ENCODE results near the gene FBLN2.

Gene FBLN2

GRCh38 chr3:13661121-13661520 is 112.2 kb downstream of the FBLN2 start:
- peaks cover 39% of the 10 kb centered on the region for H3K27me3 Mint-ChIP-seq (ENCODE audit: low read depth, poor library complexity)
- TF ChIP-seq CTCF (IDR thresholded peaks at IDR 0.05), result no peak
- no peak overlapping the region for H3K27ac Mint-ChIP-seq
- H3K4me3 Mint-ChIP-seq, result no peak overlapping the region
- peaks cover 3% of the 10 kb centered on the region for H3K9me3 Mint-ChIP-seq
- H3K36me3 Mint-ChIP-seq (ENCODE audit: low read depth), result no peaks in the 10 kb centered on the region
- peaks cover 5% of the 10 kb centered on the region for H3K4me1 Mint-ChIP-seq
- no peak for DNase-seq

GRCh38 chr3:13662238-13662847 is 113.4 kb downstream of the FBLN2 start:
- peaks cover 30% of the 10 kb centered on the region for H3K27me3 Mint-ChIP-seq (ENCODE audit: low read depth, poor library complexity)
- no peak for TF ChIP-seq CTCF (IDR thresholded peaks at IDR 0.05)
- DNase-seq, result no peak
- H3K36me3 Mint-ChIP-seq (ENCODE audit: low read depth), result no peaks in the 10 kb centered on the region
- peaks cover 4% of the 10 kb centered on the region for H3K4me1 Mint-ChIP-seq
- H3K27ac Mint-ChIP-seq, result no peak overlapping the region
- peaks cover 3% of the 10 kb centered on the region for H3K9me3 Mint-ChIP-seq
- no peak overlapping the region for H3K4me3 Mint-ChIP-seq

- DNase-seq, result no peak
- peaks cover 3% of the 10 kb centered on the region for H3K9me3 Mint-ChIP-seq
- TF ChIP-seq CTCF (IDR thresholded peaks at IDR 0.05), result no peak
- H3K27ac Mint-ChIP-seq, result no peak overlapping the region
- H3K4me3 Mint-ChIP-seq, result no peak overlapping the region
- peaks cover 24% of the 10 kb centered on the region for H3K27me3 Mint-ChIP-seq (ENCODE audit: low read depth, poor library complexity)
- H3K4me1 Mint-ChIP-seq, result no peaks in the 10 kb centered on the region
- no peaks in the 10 kb centered on the region for H3K36me3 Mint-ChIP-seq (ENCODE audit: low read depth)
Measured at GRCh38 chr3:13663781-13664535, 115.0 kb downstream of the FBLN2 start.

GRCh38 chr3:13665582-13666226 is 116.8 kb downstream of the FBLN2 start:
- H3K4me3 Mint-ChIP-seq, result no peak overlapping the region
- no peak overlapping the region for H3K27ac Mint-ChIP-seq
- peaks cover 25% of the 10 kb centered on the region for H3K27me3 Mint-ChIP-seq (ENCODE audit: low read depth, poor library complexity)
- no peaks in the 10 kb centered on the region for H3K36me3 Mint-ChIP-seq (ENCODE audit: low read depth)
- no peaks in the 10 kb centered on the region for H3K4me1 Mint-ChIP-seq
- TF ChIP-seq CTCF (IDR thresholded peaks at IDR 0.05), result no peak
- DNase-seq, result no peak
- H3K9me3 Mint-ChIP-seq, result no peaks in the 10 kb centered on the region

GRCh38 chr3:13666227-13666619 is 117.3 kb downstream of the FBLN2 start:
- no peak for TF ChIP-seq CTCF (IDR thresholded peaks at IDR 0.05)
- Mint-ChIP-seq H3K36me3 (ENCODE audit: low read depth) (no peaks in the 10 kb centered on the region), H3K4me1 (no peaks in the 10 kb centered on the region), H3K27ac (no peak overlapping the region), H3K9me3 (no peaks in the 10 kb centered on the region), H3K4me3 (no peak overlapping the region), H3K27me3 (ENCODE audit: low read depth, poor library complexity) (peaks cover 28% of the 10 kb centered on the region)
- no peak for DNase-seq

Data from nephron progenitor cell (in vitro differentiated cells).